Neutrophil (primary cell): ENCODE results near the gene FGFBP1.

ENCODE experiments used
- H3K27ac ChIP-seq: fragments of 200-600 bp; sonication (generic); 2 replicates; pipeline ENCODE4 v1.5.1; 2016; ENCODE audit warnings: mild to moderate bottlenecking, moderate library complexity
- H3K27me3 ChIP-seq: fragments of 200-600 bp; sonication (generic); 2 replicates; pipeline ENCODE4 v1.6.0; 2016; ENCODE audit warnings: mild to moderate bottlenecking
- H3K36me3 ChIP-seq: fragments of 200-600 bp; sonication (generic); 2 replicates; pipeline ENCODE4 v1.5.1; 2017
- H3K4me1 ChIP-seq, 2 experiments: fragments of 200-600 bp in 1 of 2; sonication (generic) in 1 of 2; 1 replicate in 1 of 2; 2 replicates in 1 of 2; pipeline versions ENCODE4 v1.5.1 to v1.6.1; 2013 to 2016; ENCODE audit warnings: low read depth in 1 of 2, low read length in 1 of 2, mild to moderate bottlenecking in 1 of 2, moderate library complexity in 1 of 2; ENCODE audit not compliant: control insufficient read depth in 1 of 2, insufficient read depth in 1 of 2
- H3K4me3 ChIP-seq, 2 experiments: fragments of 200-600 bp in 1 of 2; sonication (generic) in 1 of 2; 1 replicate in 1 of 2; 2 replicates in 1 of 2; pipeline ENCODE4 v1.5.1; 2013 to 2016; ENCODE audit warnings: low read depth in 1 of 2, low read length in 1 of 2, mild to moderate bottlenecking in 1 of 2, moderate library complexity in 1 of 2
- H3K9me3 ChIP-seq: fragments of 200-600 bp; sonication (generic); 2 replicates; pipeline ENCODE4 v1.5.1; 2016
- TF ChIP-seq, protein P1 (sequence below): fragments of 200-600 bp; sonication (generic); IDR thresholded peaks from 2 replicates; pipeline ENCODE4 v1.5.1; 2016; ENCODE audit warnings: antibody characterized with exemption

FGFBP1 gene

DNA sequence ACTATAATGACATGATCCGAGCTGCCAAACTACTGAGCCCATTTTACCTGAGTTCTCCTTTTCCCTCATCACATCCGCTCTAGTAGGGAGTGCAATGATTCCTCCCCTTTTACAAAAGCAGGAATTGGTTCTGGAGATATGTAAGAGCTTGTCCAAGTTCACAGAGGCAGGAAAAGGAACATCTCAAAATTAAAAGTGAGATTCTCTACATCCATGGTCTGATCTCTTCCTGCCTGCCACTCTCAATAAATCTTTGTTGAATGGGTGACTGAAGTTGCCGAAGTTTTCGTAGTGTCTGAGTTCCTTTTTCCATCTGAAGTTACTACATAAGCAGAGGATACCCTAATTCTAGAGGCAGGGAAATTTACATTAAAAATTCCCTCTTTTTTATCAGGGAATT, at the start of gene FGFBP1:
FGFBP1 (minus strand) TSS at position 101 of the 400 bp plus-strand sequence. CDS start 2,108 bp downstream, outside the sequence.
- H3K27me3 ChIP-seq, result no peaks in the 10 kb centered on the region
- no peak within 1 kb of the TSS for H3K27ac ChIP-seq
- H3K9me3 ChIP-seq, result no peaks in the 10 kb centered on the region
- H3K4me3 ChIP-seq, result no peak within 1 kb of the TSS
- TF ChIP-seq, protein P1, sequence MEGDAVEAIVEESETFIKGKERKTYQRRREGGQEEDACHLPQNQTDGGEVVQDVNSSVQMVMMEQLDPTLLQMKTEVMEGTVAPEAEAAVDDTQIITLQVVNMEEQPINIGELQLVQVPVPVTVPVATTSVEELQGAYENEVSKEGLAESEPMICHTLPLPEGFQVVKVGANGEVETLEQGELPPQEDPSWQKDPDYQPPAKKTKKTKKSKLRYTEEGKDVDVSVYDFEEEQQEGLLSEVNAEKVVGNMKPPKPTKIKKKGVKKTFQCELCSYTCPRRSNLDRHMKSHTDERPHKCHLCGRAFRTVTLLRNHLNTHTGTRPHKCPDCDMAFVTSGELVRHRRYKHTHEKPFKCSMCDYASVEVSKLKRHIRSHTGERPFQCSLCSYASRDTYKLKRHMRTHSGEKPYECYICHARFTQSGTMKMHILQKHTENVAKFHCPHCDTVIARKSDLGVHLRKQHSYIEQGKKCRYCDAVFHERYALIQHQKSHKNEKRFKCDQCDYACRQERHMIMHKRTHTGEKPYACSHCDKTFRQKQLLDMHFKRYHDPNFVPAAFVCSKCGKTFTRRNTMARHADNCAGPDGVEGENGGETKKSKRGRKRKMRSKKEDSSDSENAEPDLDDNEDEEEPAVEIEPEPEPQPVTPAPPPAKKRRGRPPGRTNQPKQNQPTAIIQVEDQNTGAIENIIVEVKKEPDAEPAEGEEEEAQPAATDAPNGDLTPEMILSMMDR, result no peak
- no peaks in the 10 kb centered on the region for H3K4me1 ChIP-seq
- no peaks in the 10 kb centered on the region for H3K36me3 ChIP-seq

DNA sequence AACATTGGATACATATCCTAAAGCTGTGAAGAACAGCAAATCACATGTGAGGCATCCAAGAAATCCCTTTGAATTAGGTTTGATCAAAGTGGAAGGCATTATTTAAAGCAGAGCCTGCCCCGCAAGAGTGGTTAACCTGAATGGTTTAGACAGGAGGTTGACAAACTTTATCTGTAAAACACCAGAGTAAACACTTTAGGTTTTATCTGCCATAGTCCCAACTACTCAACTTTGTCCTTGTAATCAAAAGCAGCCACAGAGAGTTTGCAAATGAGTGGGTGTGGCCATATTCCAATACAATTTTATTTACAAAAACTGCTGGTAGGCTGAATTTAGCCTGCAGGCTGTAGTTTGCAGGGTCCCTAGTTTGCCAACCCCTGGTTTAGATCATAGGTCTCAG, 49.7 kb upstream of the FGFBP1 start:
- H3K36me3 ChIP-seq, result no peaks in the 10 kb centered on the region
- TF ChIP-seq, protein P1, result no peak

DNA sequence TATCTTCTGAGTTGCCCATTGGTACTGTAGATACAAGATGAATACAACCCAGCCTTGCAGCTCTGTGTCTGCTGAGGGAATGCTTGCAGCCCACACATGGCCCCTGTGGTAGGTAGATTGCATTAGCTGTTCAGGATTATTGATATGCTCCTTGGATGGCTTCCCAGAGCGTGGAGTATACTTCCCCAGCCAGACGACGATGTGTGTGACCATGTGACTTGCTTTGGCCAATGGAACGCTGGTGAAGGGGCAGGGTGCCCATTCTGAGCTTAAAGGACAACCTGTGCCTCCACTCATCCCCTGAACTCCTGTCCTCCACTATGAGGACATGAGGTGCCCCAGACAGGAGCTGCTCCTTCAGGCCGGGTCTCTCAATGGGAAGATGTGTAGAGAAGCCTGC, 48.4 kb upstream of the FGFBP1 start:
- H3K27ac ChIP-seq, result no peak overlapping the region
- TF ChIP-seq, protein P1, result no peak
- H3K4me1 ChIP-seq, result peaks cover 2 to 6% of the 10 kb centered on the region in 2 experiments
- no peaks in the 10 kb centered on the region for H3K9me3 ChIP-seq
- no peaks in the 10 kb centered on the region for H3K27me3 ChIP-seq
- no peaks in the 10 kb centered on the region for H3K36me3 ChIP-seq
- H3K4me3 ChIP-seq, result no peak overlapping the region

More for the DNA sequence above, 49.7 kb upstream of the FGFBP1 start:
- no peaks in the 10 kb centered on the region for H3K27me3 ChIP-seq
- H3K9me3 ChIP-seq, result no peaks in the 10 kb centered on the region
- peaks cover 4 to 10% of the 10 kb centered on the region in 2 experiments for H3K4me1 ChIP-seq
- no peak overlapping the region for H3K27ac ChIP-seq
- no peak overlapping the region for H3K4me3 ChIP-seq

DNA sequence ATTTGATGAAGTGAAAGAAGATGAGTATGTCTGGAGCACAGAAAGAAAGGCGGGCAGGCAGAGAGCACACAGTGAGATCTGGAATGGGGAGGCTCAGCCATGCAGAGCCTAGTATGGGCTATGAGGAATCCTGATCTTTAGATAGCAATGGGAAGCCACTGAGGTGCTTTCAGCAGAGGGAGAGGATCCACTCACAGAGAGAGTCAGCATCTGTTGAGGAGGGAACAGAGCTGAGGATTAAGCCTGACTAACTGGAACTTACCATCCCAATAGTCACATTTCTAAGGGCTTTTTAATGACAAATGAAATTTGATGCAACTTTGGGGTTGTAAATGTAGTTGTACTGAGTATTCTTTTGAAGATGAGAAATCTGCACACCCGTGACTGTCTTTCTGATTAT, 45.1 kb upstream of the FGFBP1 start:
- Histone ChIP-seq H3K4me1 (peaks cover 0 to 9% of the 10 kb centered on the region in 2 experiments), H3K4me3 (no peak overlapping the region), H3K9me3 (no peaks in the 10 kb centered on the region), H3K27ac (no peak overlapping the region), H3K36me3 (no peaks in the 10 kb centered on the region), H3K27me3 (no peaks in the 10 kb centered on the region)
- TF ChIP-seq, protein P1, result no peak

DNA sequence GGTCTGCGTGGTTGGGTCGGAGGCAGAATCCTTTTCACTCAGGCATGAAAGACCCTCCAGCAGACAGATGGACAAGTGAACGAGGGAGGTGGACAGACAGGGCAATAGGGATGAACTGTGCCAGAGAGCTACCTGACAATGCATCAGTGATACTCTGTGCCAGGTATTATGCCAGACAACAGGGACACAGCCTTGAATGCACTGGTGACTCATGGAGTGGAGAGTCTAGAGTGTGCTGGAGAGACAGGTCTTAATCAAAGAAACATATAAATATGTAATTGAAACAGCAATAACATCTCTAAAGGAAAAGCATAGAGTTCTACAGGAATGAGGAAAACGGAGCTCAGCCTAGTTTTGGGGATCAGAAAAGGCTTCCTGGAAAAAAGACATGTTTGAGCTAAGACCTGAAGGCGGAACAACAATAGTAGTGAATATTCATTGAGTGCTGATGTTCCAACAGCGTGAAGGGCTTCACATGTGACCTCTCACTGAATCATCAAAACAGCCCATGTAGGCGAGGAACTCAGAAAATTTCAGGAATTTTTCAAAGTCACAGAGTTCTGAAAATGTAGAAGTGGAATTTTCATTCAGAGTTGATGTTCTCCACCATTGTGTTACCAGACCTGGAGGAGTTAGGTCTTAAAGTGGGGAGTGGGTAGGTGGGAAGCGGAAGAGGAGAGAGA, 44.4 kb upstream of the FGFBP1 start:
- Histone ChIP-seq H3K4me1 (peaks cover 0 to 4% of the 10 kb centered on the region in 2 experiments), H3K27me3 (no peaks in the 10 kb centered on the region), H3K36me3 (no peaks in the 10 kb centered on the region), H3K27ac (no peak overlapping the region), H3K4me3 (no peak overlapping the region), H3K9me3 (no peaks in the 10 kb centered on the region)
- TF ChIP-seq, protein P1, result no peak
